ENCODE measurements around the gene CRYBA2. TPM values are rescaled to one million over a fixed set of nuclear protein-coding genes. Genes with fewer than 3 reads are reported as not detected.

CRYBA2 gene
- total RNA-seq, 1 experiment from 2014 or later, result not detected

GRCh38 chr2:218961229-218961628 lies 32.0 kb downstream of the CRYBA2 start:
- H4K20me1 ChIP-seq (ENCODE audit: insufficient read depth), result no peaks in the 10 kb centered on the region
- no peaks in the 10 kb centered on the region for H3K9me2 ChIP-seq (ENCODE audit: insufficient read depth)
- H2AFZ ChIP-seq (ENCODE audit: low read depth, low read length, poor library complexity, severe bottlenecking), result no peak overlapping the region
- intact Hi-C loops (cut with micrococcal nuclease), result no loop called here
- no peak for DNase-seq (ENCODE audit: low read depth, low spot score)
- no peaks in the 10 kb centered on the region for H3K36me3 ChIP-seq (ENCODE audit: control insufficient read depth in 1 of 2, insufficient read depth in 2 of 2, low read length in 2 of 2)
- ChIA-PET POLR2A (no interaction called here), RAD21 (ENCODE audit: low non-redundant PET in 1 of 2, low total read pairs in 2 of 2, uncharacterized antibody in 2 of 2, unreplicated experiment in 2 of 2) (no interaction called here), CTCF (interaction anchor here (1.1 kb wide), 1 partner anchor 8 kb away, joined by 7 read pairs; no protein-coding TSS in a partner anchor)
- H3K27ac ChIP-seq (ENCODE audit: low read depth, low read length), result no peak overlapping the region
- no peak overlapping the region for H3K4me3 ChIP-seq (replicated peaks in 1 of 2; ENCODE audit: low read depth in 1 of 2, low read length in 2 of 2)
- H3K27me3 ChIP-seq (ENCODE audit: insufficient read depth, low read length), result peaks cover 10% of the 10 kb centered on the region; the same call in 1 of the 2 replicates
- peaks cover 0 to 31% of the 10 kb centered on the region in 2 experiments; a peak in 2 of 4 replicates for H3K4me1 ChIP-seq (ENCODE audit: control insufficient read depth in 1 of 2, insufficient read depth in 2 of 2, low read length in 2 of 2)
- peak overlapping the region; percentile 12; the same call in 1 of the 2 replicates for H3K4me2 ChIP-seq (ENCODE audit: low read length)
- no peak overlapping the region for H3K9ac ChIP-seq (ENCODE audit: low read length)
- ATAC-seq, result no peak
- H3K79me2 ChIP-seq (ENCODE audit: insufficient read depth, low read length), result no peaks in the 10 kb centered on the region
- no peaks in the 10 kb centered on the region for H3K9me3 ChIP-seq (ENCODE audit: control insufficient read depth in 1 of 2, insufficient read depth in 1 of 2, low read depth in 1 of 2, low read length in 2 of 2)
- no peak for TF ChIP-seq SIN3A (IDR thresholded peaks at IDR 0.05; ENCODE audit: low read depth)
- no peak for TF ChIP-seq SP1 (IDR thresholded peaks at IDR 0.05; ENCODE audit: low read depth)
- no peak for TF ChIP-seq CEBPB (IDR thresholded peaks at IDR 0.05; ENCODE audit: low read depth)
- TF ChIP-seq EZH2phosphoT487 (IDR thresholded peaks at IDR 0.05; ENCODE audit: borderline replicate concordance), result no peak
- no TSS peak for BruUV-seq (replicated peaks)

DNA sequence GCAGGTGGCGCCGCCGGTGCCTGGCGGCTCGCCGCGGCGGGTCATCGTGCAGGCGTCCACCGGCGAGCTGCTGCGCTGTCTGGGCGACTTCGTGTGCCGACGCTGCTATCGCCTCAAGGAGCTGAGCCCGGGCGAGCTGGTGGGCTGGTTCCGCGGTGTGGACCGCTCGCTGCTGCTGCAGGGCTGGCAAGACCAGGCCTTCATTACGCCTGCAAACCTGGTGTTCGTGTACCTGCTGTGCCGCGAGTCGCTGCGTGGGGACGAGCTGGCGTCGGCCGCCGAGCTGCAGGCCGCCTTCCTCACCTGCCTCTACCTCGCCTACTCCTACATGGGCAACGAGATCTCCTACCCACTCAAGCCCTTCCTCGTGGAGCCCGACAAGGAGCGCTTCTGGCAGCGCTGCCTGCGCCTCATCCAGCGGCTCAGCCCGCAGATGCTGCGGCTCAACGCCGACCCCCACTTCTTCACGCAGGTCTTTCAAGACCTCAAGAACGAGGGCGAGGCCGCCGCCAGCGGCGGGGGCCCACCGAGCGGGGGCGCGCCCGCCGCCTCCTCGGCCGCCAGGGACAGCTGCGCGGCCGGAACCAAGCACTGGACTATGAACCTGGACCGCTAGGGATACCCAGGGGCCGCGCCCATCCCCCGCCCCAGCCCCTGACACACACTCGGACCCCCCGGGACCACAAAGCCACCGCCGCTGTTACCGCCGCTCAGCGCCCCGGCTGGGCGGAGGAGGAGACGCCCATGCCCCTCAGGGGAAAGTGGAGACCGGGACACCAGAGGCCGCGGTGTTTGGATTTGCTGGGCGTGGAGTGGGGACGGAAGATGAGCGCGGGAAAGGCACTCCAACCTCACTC lies 32.7 kb downstream of the CRYBA2 start:
- ChIA-PET POLR2A (no interaction called here), CTCF (no interaction called here), RAD21 (ENCODE audit: low non-redundant PET in 1 of 2, low total read pairs in 2 of 2, uncharacterized antibody in 2 of 2, unreplicated experiment in 2 of 2) (no interaction called here)
- TF ChIP-seq EZH2 (IDR thresholded peaks at IDR 0.05) (no peak), POLR2A (IDR thresholded peaks at IDR 0.05; ENCODE audit: borderline replicate concordance, extremely low read depth, insufficient read depth, insufficient read length) (no peak), YY1 (IDR thresholded peaks at IDR 0.05; ENCODE audit: extremely low read depth, insufficient replicate concordance, low read depth, low read length) (no peak)
- TF ChIP-seq, protein P1, sequence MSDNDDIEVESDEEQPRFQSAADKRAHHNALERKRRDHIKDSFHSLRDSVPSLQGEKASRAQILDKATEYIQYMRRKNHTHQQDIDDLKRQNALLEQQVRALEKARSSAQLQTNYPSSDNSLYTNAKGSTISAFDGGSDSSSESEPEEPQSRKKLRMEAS (IDR thresholded peaks at IDR 0.05), result no peak
- Histone ChIP-seq H3K9ac (ENCODE audit: low read length) (no peak overlapping the region), H3K4me3 (replicated peaks in 1 of 2; ENCODE audit: low read depth in 1 of 2, low read length in 2 of 2) (no peak overlapping the region), H3K4me1 (ENCODE audit: control insufficient read depth in 1 of 2, insufficient read depth in 2 of 2, low read length in 2 of 2) (peaks cover 0 to 31% of the 10 kb centered on the region in 2 experiments; a peak in 2 of 4 replicates), H3K9me2 (ENCODE audit: insufficient read depth) (no peaks in the 10 kb centered on the region), H3K27me3 (ENCODE audit: insufficient read depth, low read length) (peaks cover 10% of the 10 kb centered on the region; the same call in 1 of the 2 replicates), H3K27ac (ENCODE audit: low read depth, low read length) (no peak overlapping the region; the same call in 1 of the 2 replicates), H3K79me2 (ENCODE audit: insufficient read depth, low read length) (no peaks in the 10 kb centered on the region), H2AFZ (ENCODE audit: low read depth, low read length, poor library complexity, severe bottlenecking) (no peak overlapping the region), H3K9me3 (ENCODE audit: control insufficient read depth in 1 of 2, insufficient read depth in 1 of 2, low read depth in 1 of 2, low read length in 2 of 2) (no peaks in the 10 kb centered on the region), H3K4me2 (ENCODE audit: low read length) (no peak overlapping the region), H4K20me1 (ENCODE audit: insufficient read depth) (no peaks in the 10 kb centered on the region), H3K36me3 (ENCODE audit: control insufficient read depth in 1 of 2, insufficient read depth in 2 of 2, low read length in 2 of 2) (no peaks in the 10 kb centered on the region)
- ATAC-seq (no peak), DNase-seq (ENCODE audit: low read depth, low spot score) (no peak)
- intact Hi-C loops (cut with micrococcal nuclease), result no loop called here
- BruUV-seq (replicated peaks), result no TSS peak

Measured in HCT116 (cell line).